HG03439 (cell line): Measurements from ENCODE around the gene MCM7.

Experiments
- ATAC-seq: cut with Tn5 transposase; IDR thresholded peaks from one replicate; pipeline ENCODE4 v1.9.1; 2021; ENCODE audit warnings: mild to moderate bottlenecking, moderate library complexity; ENCODE audit not compliant: unreplicated experiment

The MCM7 gene

DNA sequence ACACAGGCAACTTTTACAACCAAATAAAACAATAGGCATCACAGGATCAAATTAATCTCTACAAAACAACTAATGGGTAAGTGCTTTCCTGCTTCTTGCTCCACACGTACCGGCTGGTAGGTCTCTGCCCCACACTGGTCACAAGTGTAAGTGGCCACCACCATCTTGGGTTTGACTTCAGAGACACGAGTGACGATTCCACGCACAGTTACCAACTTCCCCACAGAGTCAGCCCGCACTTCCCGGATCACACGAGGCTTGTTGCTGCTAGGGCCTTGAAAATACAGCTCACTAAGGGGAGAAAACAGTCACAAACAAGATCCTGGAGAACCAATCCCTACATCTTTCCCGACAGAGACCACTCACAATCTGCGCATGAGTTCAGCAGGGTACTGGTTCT, 2.3 kb downstream of the MCM7 start:
- ATAC-seq = no peak

DNA sequence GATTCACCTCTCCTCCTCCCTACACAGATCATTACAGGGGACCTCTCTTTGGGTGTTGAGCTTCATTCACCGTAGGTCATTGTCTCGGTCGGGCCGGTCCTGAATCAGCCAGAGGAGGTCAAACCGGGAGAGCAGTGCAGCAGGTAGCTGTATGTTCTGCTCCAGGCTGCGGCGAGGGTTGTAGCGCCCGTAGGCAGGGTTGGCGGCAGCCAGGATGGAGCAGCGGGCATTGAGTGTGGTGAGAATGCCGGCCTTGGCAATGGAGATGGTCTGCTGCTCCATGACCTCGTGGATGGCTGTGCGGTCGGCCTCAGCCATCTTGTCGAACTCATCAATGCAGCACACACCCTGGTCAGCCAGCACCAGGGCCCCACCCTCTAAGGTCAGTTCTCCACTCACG, 5.5 kb downstream of the MCM7 start:
- ATAC-seq = no peak

DNA sequence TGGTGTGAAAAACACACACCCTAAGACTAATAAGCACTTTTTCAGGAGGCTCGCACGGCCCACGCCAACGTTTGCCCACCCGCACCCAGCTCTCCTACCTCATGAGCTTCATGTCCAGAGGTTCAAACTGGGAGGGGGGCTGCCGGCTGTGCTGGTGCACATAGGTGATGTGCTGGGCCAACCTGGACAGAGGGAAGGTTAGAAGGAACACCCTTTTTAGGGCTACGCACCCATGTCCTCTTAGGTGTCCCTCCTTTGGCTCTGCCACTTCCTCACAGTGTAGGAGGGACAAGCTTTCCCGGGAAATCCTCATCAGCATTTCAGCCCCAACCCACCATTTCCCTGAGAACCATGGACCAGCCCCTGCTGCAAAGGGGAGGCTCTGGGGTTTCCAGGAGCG, 5.9 kb downstream of the MCM7 start:
- ATAC-seq = no peak

DNA sequence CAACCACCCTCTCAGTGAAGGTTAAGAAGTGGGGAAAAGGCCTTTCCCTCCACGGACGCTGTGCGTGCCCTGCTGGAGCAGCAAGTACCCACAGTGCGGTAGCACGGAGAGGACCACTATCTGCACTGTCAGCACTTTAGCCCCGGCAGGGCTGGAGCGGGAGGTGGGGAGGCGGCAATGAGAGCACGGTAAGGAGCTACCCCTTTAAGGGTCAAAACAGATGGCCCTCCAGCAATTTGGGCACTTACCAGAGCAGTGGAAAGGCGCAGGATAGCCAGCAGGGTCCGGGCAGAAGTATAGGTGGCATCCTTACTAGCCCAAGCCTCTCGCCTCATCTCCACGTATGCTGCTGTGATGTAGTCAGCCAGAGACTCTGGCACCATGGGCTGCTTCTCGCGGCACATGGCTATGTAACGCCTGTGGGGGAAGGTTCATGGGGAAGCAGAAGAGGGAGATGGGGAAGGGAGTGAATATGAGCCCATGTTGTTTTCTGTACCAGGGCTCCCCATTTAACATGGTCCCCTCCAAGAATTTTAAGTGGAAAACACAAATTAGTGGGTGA, 7.2 kb downstream of the MCM7 start:
- ATAC-seq = no peak

DNA sequence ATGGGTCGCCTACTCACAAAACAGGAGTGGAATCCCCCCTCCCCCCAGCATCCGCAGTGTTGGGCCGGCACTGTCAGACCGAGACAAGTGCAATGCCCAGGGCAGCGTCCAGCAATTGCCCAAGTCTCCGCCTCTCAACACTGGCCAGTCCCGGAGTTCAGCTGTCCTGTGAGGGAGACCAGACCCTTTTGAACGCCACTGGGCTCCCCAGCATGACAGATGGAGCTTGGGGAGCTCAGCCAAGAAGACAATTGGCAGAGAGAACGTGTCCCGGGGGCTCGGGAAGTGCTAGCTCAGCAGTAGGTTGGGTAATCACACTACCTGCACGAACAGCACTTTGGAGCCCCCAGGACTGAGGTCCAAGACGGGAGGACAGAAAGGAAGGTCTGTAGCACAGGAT, 7.7 kb downstream of the MCM7 start:
- ATAC-seq = no peak

DNA sequence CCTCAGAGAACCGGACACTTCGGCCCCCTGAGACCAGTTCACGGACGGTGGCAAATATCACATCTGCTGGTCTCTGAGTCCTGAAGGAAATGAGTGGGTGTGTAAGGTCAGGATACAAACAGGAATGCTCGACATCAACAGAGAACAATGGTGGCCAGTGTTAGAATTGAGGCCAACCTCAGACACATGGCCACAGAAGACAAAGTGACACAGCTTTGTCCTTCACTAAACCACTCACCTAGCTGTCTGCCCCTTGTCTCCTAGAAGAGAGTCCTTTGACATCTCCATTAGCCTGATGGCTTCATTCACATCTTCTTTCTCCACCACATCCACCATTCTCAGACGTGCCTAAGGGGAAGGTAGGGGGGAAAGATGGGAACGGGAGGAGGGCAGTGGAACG, 8.1 kb downstream of the MCM7 start:
- no peak for ATAC-seq

DNA sequence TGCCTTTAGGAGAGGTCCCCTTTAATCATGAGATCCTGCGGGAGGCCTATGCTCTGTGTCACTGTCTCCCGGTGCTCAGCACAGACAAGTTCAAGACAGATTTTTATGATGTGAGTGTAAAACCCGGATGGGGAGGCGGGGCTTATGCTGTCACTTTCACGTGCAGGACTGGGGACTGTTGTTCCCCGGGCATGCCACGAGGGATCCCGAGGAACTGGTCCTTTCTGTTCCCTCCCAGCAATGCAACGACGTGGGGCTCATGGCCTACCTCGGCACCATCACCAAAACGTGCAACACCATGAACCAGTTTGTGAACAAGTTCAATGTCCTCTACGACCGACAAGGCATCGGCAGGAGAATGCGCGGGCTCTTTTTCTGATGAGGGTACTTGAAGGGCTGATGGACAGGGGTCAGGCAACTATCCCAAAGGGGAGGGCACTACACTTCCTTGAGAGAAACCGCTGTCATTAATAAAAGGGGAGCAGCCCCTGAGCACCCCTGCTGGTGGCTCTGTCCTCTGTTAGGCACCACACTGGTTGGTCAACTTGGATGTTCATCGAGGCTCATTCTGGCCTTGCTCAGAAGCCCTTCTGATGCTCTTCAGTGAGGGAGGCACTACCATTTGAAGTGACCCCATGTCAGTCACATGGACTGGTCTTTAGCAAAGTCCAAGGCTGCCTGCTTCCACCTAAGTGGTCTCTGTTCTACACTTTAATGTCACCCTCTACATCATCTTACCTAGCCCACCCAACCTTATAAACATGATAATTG, 9.6 kb downstream of the MCM7 start:
- no peak for ATAC-seq

DNA sequence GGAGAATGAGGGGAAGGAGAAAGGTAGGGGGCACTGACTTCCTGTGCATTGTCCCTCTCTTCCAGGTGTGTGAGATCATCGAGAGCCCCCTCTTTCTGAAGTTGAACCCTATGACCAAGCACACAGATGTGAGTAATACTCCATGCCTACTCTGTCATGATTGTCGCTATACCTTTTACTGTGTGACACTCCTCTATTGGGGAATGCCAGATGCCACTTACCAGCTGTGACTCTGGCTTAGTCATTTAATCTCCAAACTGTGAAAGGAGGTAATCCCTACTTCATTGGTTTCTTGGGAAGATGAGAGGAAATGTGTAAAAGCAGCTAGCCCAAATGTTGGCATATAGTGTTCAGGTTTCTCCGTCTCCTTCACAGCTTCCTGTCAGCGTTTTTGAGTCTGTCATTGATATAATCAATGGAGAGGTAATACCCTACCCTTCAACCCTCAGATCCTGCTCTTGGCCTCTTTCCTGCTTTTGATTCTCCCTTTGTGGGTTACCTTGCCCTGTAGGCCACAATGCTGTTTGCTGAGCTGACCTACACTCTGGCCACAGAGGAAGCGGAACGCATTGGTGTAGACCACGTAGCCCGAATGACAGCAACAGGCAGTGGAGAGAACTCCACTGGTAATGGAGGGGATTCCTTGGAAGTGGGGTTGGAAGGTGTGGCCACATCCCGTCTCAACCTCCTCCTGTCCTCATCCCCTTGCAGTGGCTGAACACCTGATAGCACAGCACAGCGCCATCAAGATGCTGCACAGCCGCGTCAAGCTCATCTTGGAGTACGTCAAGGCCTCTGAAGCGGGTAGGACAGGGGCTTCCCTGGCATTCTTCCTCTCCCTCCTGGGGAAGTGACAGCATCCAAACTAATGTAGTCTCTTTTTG, 10.4 kb downstream of the MCM7 start:
- ATAC-seq = no peak

DNA sequence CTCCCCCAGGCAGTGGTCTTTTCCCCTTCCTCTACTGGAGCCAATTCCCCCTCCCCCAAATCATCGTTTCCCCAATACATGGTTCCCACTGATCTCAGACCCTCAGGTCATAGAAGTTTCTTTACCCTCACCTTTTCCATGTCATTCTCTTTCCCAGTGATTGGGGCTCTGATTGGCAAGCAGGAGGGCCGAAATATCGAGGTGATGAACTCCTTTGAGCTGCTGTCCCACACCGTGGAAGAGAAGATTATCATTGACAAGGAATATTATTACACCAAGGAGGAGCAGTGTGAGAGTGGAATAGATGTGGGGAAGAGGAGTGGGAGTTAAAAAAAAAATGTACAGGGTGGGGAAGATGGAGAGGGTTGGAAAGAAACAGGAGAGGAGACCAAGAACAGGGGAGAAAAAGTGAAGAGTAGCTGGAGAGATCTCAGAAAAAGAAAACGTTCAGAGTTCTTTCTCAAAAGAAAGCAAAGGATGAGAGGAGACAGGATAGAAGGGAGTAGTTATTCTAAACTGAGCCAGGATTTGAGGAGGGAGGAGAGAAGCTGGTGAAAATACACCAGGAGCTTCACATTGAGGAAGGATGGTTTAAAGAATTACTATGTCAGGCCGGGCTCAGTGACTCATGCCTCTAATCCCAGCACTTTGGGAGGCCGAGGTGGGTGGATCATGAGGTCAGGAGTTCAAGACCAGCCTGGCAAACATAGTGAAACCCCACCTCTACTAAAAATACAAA, 11.6 kb downstream of the MCM7 start:
- ATAC-seq = no peak

DNA sequence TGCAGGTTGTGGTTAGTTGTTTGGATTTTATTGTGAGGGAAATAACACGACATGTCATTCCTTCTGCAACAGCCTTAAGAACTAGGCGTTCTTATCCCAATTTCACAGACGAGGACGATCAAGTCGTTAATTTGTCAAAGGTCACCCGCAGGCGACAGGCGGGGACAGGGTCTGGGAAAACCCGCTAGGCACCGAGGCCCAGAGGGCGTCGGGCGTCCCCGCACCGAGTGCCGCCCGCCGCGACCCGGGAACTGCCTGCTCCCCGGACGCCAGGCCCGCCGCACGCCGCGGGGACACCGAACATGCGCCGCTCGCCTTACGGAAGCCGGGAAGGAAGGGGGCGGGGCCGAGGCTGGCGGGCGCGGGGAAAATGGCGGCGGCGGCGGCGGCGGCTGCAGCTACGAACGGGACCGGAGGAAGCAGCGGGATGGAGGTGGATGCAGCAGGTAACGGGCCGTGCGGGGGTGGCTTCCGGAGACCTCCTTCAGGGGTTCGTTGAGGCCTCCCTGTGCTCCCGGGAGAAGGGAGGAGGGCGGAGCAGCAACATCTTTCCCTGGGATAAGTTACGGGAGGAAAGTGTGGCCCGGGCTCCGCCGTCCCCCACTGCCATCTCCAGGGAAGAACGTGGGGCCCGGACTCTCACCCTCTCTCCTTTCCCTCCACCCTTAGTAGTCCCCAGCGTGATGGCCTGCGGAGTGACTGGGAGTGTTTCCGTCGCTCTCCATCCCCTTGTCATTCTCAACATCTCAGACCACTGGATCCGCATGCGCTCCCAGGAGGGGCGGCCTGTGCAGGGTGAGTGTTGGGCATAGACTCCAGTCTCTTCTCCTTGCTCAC, 12.4 kb downstream of the MCM7 start, which contains the start of gene COPS6:
COPS6 (plus strand) TSS at position 349 of the 837 bp plus-strand sequence; CDS start at position 371, 22 bp downstream.
- ATAC-seq = no peak

DNA sequence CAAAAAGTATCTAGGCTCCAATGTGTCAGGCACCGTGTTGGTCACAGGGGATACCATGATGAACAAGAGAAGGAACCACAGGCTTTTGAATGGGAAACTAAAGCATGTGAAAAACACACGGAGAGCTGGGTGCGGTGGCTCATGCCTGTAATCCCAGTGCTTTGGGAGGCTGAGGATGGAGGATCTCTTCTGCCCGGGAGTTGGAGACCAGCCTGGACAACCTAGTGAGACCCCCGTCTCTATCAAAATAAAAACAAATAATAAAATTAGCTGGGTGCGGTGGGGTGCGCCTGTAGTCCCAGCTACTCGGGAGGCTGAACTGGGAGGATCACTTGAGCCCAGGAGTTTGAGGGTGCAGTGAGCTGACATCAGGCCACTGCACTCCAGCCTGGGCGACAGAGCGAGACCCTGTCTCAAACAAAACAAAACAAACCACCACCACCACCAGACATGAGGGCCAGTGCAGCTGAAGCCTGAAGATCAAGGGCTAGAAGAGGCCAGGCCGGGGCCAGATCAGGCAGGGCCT, 13.0 kb downstream of the MCM7 start:
- ATAC-seq = no peak

DNA sequence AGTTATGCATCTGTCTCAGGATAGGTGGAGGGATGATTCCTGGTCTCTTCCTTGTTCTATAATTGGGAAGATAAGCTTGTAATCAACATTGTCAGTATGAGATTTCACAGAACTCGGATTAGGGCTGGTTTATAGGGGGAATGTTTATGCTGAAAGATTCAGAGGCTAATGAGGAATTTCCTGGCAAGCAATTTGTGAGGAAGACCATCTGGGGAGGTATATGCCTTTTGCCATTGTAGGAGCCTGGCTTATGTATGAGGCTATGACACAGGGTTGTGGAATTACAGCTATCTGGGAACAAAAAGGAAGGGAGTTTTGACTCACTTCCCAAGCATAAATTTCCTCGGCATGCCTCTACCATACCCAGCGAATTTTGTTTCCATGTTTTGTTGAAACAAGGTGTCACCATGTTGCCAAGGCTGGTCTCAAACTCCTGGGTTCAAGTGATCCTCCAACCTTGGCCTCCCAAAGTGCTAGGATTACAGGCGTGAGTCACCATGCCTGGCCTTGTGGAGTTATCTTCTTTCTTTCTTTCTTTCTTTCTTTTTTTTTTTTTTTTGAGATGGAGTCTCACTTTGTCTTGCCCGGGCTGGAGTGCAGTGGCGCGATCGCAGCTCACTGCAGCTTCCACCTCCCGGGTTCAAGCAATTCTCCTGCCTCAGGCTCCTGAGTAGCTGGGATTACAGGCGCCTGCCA, 14.0 kb downstream of the MCM7 start:
- no peak for ATAC-seq

DNA sequence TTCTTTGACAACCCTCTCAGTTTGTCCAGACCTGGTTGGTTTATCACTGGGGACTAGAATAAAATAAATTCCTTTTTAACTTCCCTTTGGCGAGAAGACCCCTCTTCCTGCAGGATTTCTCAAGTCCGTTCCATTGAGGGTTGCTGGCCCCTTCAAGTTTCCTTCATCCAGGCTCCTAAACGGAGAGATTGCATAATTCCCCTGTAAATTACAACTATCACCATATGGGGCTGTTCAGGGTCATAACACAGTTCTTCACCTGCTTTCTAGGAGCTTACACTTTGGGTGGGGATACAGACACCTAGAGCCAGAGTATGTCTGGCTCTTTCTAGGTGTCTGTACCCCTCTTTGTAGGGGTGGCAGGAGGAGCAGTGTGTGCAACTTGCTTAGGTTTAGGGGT, 15.7 kb downstream of the MCM7 start:
- no peak for ATAC-seq

DNA sequence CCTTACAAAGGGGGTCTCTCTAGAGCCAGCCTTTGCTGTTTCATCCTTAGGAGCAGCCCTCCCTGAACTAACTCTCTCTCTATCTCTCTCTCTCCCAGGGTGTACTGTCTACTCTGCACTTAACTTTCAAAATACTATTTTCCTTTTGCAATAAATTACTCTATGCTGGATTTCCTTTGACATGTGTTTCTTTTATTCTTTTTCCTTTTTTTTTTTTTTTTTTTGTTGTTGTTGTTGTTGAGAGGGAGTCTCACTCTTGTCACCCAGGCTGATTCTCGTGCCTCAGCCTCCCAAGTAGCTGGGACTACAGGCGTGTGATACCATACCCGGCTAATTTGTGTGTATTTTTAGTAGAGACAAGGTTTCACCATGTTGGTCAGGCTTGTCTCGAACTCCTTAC, 18.2 kb downstream of the MCM7 start:
- ATAC-seq = no peak

DNA sequence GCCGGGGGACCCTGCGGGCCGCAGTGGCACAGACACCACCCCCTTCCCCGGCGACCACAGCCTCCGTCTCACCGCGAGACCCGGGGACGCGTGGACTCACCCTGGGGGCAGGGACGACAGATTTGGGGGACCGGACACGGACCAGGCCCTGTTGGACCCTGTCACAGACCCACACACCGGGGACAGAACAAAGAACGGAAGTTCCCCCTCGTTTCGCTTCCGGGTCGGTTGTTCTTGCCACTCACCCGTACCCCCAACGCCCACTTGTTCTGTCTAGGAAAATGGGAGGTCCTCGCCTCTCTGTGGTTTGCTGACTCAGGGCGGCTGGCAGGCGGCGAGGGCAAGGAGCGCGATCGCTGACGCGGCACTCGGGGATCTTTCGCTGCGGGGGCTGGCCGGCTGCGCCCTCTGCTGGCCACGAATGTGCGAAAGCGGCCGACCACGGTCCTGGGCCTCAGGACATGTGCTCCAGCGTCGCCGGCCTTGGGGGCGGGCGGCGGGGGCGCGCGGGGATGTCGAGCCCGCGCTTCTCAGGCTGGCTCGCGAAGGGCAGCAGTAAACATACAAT, 19.6 kb downstream of the MCM7 start, which contains the start of gene ZNF3:
ZNF3 (minus strand) TSS at position 189 of the 568 bp plus-strand sequence. CDS start 4,366 bp downstream, outside the sequence.
- peak; percentile 86 for ATAC-seq

DNA sequence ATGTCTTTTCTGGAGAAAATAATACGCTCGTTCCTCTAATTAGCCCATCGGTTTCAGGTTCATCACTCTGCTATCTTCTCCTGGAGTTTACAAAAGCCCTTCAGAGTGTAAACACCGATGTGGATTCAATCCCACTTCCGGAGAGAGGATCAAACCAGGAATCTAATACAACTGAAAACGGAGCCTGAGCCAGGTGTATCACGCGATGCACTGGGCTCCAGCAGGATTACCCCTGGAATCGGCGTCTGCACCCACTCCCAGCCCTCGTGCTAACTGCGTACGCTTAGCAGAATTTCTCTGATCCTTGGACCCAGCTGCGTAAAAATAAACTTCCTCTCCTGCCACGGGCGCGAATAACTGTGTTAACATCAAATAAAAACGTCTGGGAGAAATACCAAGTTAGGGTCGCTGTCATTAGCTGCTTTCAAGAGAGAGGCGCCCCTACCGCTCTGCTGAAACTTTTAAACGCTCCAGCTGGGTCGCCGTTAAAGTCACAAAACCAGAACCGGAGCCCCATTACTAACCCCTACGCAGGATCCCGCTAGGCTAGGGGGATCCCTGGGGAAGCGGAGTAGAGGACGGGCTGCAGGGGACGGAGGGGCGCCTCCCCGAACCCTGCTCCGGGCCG, 20.2 kb downstream of the MCM7 start:
- ATAC-seq = peak; percentile 11

DNA sequence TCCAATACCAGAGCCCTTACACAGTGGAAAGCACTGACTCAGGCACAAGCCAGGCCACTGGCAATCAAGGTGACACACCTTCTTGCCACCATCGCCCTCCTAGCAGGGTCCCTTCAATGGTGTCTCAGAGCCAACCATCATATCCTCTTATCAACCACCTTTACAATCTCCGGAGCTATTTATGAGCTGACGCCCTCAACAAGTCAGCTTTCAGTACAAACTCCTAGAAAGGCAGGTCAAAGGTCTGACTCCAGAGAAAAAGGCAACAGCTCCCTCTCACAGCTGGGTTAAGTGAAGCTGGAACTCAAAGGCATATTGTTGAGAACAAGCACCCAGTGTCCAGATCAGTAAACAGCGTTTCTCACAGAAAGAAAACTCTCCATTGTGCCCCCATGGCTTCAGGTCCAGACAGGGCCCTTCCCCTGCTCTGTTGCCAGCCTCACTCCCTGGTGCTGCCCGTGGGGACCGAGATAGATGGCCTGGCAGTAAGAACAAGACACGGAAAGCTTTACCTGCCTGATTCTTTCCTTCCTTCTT, 22.1 kb downstream of the MCM7 start:
- no peak for ATAC-seq

DNA sequence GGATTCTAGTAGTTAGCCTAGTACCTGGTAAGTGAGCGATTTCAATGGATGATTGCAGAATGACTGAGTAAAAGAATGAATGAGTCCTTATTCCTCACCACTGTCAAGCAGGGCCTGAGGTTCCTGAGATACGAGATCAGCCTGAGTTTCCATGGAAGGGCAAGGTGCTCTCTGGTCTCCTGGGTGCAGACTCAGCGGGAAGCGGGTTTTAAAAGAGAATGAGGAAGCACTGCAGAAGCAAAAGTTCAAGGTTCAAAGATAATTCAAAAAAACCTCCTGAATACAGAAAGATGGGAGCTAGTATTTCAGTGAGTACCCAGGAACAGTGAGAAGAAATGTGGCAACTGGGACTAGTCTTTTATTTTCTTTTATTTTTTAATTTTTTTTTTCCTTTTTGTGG, 24.0 kb downstream of the MCM7 start:
- no peak for ATAC-seq
